ENCODE results near the gene CFAP46. TPM values are rescaled to one million over a fixed set of nuclear protein-coding genes. Genes with fewer than 3 reads are reported as not detected.

Gene CFAP46
- total and polyA plus RNA-seq, 2 of the 4 experiments (the other 2 are of a cell fraction): 1.3 to 1.8 TPM

DNA sequence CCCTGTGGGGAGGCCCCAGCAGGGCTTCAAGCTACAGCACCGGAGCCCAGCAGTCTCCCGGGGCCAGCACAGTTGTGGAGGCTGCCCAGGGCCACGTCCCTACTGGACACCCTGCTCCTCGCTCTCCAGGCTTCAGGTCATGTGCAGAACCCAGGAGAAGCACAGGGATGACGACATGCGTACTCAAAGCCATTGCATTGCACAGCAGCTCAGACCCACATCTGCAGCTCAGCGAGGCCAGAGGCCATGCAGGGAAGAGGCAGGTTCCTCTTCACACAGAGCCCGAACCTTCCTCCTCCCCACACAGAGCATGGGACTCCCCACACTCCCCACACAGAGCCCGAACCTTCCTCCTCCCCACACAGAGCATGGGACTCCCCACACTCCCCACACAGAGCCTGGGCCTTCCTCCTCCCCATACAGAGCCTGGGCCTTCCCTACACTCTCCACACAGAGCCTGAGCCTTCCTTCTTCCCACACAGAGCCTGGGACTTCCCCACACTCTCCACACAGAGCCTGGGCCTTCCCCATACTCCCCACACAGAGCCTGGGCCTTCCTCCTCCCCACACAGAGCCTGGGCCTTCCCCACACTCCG, 12.3 kb downstream of the CFAP46 start:
- Histone ChIP-seq H2BK5ac (ENCODE audit: low read depth, low read length, poor library complexity, severe bottlenecking) (no peak overlapping the region), H3K18ac (ENCODE audit: low read depth, low read length) (no peak overlapping the region), H3K9me1 (ENCODE audit: insufficient read depth, low read length) (no peaks in the 10 kb centered on the region), H4K5ac (ENCODE audit: low read depth, low read length) (no peak overlapping the region), H3K14ac (replicated peaks; ENCODE audit: low read depth, low read length) (no peak overlapping the region), H3K4me3 (ENCODE audit: insufficient read depth, low read depth, low read length) (no peak overlapping the region), H3K36me3 (ENCODE audit: control insufficient read depth, insufficient read depth, low read length) (no peaks in the 10 kb centered on the region), H3K4me2 (ENCODE audit: low read depth, low read length) (no peak overlapping the region), H2AFZ (replicated peaks; ENCODE audit: low read length, poor library complexity) (peak overlapping the region; percentile 46), H3K56ac (ENCODE audit: extremely low read depth, insufficient read depth, low read length) (no peak overlapping the region), H4K91ac (ENCODE audit: insufficient read depth, low read depth, low read length) (no peak overlapping the region), H4K20me1 (ENCODE audit: insufficient read depth, low read length) (no peaks in the 10 kb centered on the region), H3K9me3 (ENCODE audit: control insufficient read depth, insufficient read depth, low read length) (no peaks in the 10 kb centered on the region), H2BK15ac (ENCODE audit: low read depth, low read length) (no peak overlapping the region), H3K4me1 (ENCODE audit: control insufficient read depth, insufficient read depth, low read length) (no peaks in the 10 kb centered on the region), H3K27ac (ENCODE audit: insufficient read depth, low read length) (no peak overlapping the region), H2AK5ac (ENCODE audit: low read depth, low read length) (no peak overlapping the region), H4K8ac (ENCODE audit: low read depth in 2 of 2, low read length in 2 of 2) (no peak overlapping the region), H3K4ac (ENCODE audit: low read depth, low read length) (no peak overlapping the region), H2BK120ac (ENCODE audit: low read depth, low read length) (no peak overlapping the region), H3K23ac (ENCODE audit: low read depth, low read length) (no peak overlapping the region), H2AK9ac (replicated peaks; ENCODE audit: low read depth, low read length, poor library complexity) (no peak overlapping the region), H3K79me1 (ENCODE audit: low read depth in 1 of 2, low read length in 2 of 2) (no peaks in the 10 kb centered on the region), H3K27me3 (ENCODE audit: control insufficient read depth, insufficient read depth, low read length) (no peaks in the 10 kb centered on the region; the same call in 1 of the 2 replicates), H3K9ac (ENCODE audit: low read depth, low read length) (no peak overlapping the region), H2BK20ac (ENCODE audit: low read depth, low read length) (no peak overlapping the region)
- no peak; the same call in 1 of the 2 replicates for ATAC-seq (ENCODE audit: low read depth)
- dilution Hi-C loops (cut with HindIII; ENCODE audit: low sequenced_read_pairs, unreplicated experiment): no loop called here
- ChIA-PET POLR2A (ENCODE audit: unreplicated experiment) (no interaction called here), CTCF (no interaction called here)
- DNase-seq: no peak
- in situ Hi-C loops (cut with MboI; ENCODE audit: low sequenced_read_pairs): no loop called here
- intact Hi-C loops (cut with micrococcal nuclease): no loop called here
- BruUV-seq (replicated peaks): no TSS peak
- WGBS, 2 experiments (ENCODE audit: extremely low coverage in 2 of 2, insufficient read length in 1 of 2): 73% methylated on average over 7 of the region's 10 CpGs; no CpG with 5 or more reads in 1 of the 2 experiments
- TF ChIP-seq, protein P1, sequence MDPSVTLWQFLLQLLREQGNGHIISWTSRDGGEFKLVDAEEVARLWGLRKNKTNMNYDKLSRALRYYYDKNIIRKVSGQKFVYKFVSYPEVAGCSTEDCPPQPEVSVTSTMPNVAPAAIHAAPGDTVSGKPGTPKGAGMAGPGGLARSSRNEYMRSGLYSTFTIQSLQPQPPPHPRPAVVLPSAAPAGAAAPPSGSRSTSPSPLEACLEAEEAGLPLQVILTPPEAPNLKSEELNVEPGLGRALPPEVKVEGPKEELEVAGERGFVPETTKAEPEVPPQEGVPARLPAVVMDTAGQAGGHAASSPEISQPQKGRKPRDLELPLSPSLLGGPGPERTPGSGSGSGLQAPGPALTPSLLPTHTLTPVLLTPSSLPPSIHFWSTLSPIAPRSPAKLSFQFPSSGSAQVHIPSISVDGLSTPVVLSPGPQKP (IDR thresholded peaks at IDR 0.05; ENCODE audit: borderline replicate concordance, low read depth, low read length): no peak
- TF ChIP-seq SMC3 (IDR thresholded peaks at IDR 0.05; ENCODE audit: low read depth, low read length) (no peak), MAFK (IDR thresholded peaks at IDR 0.05; ENCODE audit: low read depth, low read length) (no peak), MAZ (IDR thresholded peaks at IDR 0.05; ENCODE audit: borderline replicate concordance, low read depth, low read length) (no peak), BHLHE40 (IDR thresholded peaks at IDR 0.05; ENCODE audit: low read depth, low read length) (no peak), CEBPB (IDR thresholded peaks at IDR 0.05; ENCODE audit: low read depth, low read length) (no peak), POLR2A (IDR thresholded peaks at IDR 0.05; ENCODE audit: low read depth, low read length) (no peak), MXI1 (IDR thresholded peaks at IDR 0.05; ENCODE audit: borderline replicate concordance, low read depth, low read length) (no peak), RCOR1 (IDR thresholded peaks at IDR 0.05; ENCODE audit: insufficient replicate concordance, low read length) (no peak), RAD21 (IDR thresholded peaks at IDR 0.05; ENCODE audit: low read length) (no peak)
- TF ChIP-seq, protein P2, sequence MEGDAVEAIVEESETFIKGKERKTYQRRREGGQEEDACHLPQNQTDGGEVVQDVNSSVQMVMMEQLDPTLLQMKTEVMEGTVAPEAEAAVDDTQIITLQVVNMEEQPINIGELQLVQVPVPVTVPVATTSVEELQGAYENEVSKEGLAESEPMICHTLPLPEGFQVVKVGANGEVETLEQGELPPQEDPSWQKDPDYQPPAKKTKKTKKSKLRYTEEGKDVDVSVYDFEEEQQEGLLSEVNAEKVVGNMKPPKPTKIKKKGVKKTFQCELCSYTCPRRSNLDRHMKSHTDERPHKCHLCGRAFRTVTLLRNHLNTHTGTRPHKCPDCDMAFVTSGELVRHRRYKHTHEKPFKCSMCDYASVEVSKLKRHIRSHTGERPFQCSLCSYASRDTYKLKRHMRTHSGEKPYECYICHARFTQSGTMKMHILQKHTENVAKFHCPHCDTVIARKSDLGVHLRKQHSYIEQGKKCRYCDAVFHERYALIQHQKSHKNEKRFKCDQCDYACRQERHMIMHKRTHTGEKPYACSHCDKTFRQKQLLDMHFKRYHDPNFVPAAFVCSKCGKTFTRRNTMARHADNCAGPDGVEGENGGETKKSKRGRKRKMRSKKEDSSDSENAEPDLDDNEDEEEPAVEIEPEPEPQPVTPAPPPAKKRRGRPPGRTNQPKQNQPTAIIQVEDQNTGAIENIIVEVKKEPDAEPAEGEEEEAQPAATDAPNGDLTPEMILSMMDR (conservative IDR thresholded peaks at IDR 0.05; ENCODE audit: low read depth, low read length): no peak
